ENCODE data around the gene EXOC3L1.

Gene EXOC3L1

DNA sequence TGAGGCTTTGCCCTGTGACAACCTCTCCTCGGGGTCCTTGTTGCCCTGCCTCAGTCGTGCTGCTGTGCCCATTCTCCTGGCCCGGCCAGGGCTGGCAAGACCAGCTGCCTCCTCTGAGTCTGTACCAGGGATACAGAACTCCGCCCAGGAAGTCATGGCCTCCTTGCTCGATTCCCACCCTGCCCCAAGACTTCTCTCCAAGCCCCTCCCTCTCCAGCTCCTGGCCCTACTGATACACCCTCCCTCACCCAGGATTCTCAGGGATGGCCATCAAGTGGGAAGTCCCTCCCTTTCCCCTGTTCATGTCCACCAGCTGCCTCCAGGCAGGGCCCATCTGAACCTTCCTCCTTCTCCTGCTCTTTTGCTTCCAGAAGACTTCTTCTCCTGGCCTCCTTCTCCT is 25.8 kb upstream of the EXOC3L1 start:
- no peak for DNase-seq (ENCODE audit: low read depth)

DNA sequence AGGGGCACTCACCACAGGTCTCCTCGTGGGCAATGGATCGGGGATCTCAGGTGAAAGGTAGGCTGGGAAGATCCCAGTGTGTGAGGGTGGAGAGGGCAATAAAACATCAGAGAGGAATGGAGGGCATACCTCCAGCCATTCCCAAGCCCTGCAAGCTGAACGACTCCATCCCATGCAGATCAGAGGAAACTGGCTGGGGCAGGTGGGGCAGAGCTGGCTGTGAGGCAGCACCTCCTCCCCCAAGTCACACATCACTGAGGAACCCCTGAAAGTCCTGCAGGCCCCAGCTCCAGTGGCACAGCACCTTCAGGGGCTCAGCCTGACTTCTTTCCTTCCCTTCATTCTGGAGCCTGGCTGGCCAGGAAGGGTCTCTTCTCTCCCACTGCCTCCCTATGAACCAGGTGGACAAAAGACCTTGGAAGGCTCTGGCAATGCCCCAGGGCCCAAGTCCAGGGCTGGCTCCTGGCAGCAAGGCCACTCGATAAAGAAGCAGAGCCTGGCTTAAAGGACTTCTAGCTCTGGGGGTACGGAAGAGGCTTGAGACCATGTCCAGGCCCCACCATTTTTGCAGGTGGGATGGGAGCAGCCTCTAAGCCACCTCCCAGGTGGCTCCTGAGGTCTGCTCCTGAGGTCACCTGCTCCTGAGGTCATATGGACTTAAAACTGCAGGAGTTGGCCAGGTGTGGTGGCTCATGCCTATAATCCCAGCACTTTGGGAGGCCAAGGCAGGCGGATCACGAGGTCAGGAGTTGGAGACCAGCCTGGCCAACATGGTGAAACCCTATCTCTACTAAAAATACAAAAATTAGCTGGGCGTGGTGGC is 23.5 kb upstream of the EXOC3L1 start:
- no peak for DNase-seq (ENCODE audit: low read depth)

DNA sequence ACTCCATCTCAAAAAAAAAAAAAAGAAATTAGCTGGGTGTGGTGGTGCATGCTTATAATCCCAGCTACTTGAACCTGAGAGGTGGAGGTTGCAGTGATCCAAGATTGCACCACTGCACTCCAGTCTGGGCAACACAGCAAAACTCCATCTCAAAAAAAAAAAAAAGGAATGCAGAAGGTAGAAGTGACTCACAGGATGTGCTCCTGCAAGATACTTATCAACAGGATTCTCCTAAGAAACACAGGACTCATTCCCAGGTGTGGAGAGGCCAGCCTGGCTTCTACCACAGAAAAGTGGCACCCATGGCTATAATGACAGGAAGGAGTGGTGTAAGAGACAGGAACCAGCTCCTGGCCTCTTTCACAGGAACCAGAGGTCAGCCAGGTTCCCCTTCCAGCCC is 22.8 kb upstream of the EXOC3L1 start:
- no peak for DNase-seq (ENCODE audit: low read depth)

DNA sequence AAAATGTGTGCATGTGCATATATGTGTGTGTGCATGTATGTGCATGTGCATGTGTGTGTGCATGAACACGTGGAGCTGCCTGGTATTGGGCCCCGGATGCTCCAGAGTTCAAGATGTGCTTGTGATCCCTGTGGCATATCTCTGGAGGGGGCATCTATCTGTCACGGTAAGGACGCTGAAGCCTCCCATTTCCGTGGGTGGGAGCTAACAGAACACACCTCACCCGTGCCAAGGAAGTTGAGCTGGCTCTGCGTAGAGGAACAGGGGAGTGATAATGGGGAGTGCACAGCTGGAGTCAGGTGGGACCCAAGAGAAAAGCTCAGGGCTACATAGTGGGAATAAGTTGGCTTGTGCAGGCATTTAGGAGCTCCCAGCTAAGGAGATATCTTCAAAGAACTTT is 21.7 kb upstream of the EXOC3L1 start:
- DNase-seq (ENCODE audit: low read depth) = no peak

DNA sequence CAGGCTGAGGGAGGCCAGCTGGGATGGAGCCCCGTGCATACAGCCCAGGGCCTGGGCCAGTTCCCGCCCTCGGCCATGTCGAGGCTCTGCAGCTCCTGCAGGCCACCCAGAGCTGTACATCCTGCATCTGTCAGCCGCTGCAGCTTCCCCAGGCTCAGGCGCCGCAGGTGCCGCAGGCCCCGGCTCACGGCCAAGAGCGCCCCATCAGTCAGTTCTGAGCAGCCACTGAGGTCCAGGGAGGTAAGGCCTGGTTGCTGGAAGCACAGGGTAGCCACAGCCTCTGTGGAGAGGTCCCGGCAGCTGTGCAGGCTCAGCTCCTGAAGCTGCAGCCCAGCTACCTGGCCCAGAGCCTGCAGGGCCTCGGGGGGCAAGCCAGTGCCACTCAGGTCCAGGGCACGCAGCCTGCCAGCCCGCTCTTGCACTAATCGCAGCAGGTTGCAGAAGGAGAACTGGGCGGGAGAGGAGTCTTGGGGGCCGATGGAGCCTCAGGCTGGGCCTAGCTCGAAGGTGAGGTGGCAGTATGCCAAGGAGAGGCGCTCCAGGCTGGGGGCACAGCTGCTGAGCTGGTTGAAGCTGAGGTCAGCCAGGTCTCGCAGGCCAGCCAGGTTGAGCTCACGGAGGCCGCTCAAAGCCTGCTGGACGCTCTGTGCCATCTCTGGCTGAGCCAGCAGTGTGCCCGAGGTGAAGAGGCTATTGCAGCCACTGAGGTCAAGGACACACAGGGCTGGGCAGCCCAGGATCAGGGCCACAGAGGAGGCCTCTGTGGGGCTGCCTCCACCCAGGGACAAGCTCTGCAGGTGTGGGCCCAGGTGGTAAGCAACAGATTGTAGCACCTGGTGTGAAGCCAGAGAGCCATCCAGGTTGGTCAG is 20.4 kb upstream of the EXOC3L1 start:
- no peak for DNase-seq (ENCODE audit: low read depth)

DNA sequence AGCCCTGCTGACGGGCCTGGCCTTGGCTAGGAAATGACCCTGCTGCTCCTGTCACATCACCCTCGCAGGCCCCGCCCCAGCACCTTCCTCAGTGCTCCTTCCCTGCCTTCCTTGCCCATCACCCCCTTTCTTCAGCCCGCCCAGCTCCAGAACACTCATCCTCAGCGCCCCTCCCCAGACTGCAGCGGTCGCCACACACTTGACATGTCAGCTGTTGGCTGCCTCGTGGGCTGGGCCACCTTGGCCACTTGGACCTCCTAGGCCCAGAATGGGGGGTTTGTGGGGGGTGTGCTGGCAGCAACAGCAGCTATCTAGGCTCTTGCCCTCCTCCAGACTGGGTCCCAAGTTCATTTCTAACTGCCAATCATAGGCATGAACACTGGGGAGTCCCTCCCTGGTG is 19.6 kb upstream of the EXOC3L1 start:
- no peak for DNase-seq (ENCODE audit: low read depth)

DNA sequence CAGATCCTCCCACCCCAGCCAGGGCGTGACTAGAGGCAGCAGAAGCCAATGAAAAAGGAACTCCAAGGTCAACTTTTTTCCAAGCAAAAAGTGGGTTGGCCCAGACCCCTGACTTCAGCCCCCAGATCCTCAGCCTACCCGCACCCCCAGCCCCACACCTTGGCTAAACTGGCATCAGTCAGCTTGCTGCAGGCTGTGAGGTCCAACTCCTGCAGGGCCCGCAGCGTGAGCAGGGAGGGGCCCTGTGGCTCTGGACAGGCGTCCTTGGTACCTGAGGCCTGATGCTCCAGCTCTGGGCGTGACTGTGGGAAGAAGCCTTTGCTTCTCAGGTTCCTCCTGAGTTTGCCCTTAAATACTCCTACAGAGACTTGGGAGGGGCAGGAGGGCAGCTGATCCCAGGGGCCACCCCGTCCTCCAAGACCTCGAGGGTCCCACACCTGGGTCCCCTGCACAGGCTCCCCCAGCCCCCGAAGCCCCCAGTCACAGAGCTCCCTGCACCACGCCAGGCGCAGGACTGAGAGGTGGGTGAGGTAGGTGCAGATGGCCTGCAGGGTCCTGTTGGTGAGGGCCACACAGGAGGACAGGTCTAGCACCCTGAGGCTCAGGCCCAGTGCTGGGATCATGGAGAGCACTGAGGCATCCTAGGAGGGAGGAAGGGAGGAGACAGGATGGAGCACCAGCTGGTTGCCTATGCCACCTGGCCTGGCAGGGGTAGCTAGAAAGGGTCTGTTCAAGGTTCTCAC is 18.4 kb upstream of the EXOC3L1 start:
- DNase-seq (ENCODE audit: low read depth) = no peak

DNA sequence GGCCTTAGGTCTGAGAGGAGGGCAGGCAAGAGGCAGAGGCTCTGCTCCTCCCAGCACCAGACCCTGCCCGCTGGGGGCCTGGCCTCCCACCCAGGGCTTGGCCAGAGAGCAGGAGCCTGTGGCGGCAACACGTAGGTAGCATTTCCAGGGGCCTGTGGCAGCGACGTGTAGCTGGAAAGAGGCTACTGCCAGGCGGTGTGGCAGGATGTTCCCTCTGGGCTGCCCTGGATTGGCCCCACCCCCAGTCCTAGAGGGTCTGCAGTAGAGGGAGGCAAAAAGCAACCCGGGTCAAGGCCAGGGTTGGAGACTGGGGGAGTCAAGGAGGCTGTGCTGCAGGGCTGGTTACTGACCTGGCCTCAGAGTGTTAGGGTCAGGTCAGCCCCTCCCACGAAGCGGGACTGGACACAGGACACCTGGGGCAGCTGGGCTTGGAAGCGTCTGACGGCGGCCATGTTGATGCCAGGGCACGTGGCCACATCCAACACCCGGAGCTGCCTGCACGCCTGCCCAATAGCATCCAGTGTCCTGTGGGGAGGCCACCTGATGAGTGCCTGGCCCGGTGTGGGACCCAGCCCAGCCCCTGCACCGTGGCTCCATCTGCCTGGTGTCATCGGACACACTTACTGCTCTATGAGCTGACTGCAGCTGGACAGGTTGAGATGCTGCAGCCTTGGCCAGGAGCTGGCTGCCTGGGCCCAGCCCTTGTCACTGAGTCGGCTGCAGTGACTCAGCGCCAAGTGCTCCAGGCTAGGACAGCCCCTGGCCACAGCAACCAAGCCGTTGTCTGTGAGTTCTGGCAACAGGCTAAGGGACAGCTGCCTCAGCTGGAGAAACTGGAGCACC is 17.5 kb upstream of the EXOC3L1 start:
- DNase-seq (ENCODE audit: low read depth) = no peak

DNA sequence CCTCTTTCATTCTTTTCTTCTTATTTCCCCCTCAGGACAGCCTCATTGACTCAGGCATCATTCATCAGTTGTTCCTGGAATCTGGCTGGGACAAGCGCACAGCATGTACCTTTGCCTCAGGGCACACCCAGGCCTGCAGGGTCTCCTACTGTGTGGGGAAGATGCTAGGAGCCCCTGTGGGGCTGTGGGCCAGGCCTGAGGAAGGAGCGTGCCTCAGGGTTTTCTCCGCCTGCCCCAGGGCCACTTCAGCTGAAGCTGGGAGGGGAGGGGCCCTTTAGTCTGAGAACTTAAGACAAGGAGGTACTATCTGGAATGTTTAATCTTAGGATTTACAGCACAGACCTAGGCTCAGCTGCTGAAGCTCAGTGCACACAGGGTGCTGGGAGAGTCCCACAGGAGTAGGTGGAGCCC is 16.9 kb upstream of the EXOC3L1 start:
- no peak for DNase-seq (ENCODE audit: low read depth)

DNA sequence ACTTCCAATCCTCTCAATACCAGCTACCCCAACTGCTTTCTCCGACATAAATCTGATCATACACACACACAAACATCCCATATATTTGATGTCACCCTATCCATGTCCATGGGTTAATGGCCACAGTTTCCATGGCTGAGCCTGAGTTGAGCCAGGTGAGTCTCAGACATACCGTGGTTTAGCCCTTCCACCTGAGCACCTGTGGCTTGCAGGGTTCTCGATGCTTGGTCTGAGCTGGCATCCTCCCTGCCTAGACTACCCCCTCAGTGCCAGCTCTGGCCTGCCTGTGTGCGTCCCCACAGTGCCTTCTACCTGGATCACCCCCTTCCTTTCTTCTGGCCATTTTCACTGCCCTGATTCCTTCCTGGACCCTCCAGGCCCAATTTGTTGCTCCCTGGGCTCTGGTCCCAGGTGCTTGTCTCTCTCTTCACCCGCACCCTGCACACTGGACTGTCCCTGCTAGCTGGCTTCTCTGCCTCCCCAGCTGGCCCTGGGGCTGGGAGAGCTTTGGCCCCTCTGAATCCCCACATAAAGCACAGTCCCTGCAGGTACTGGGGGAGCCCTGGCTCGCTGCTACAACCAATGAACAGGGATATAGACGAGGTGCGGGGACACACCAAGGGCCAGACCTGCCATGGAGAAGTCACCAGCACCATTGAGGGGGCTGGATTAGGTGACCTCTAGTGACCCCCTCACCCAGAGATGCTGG is 16.3 kb upstream of the EXOC3L1 start:
- DNase-seq (ENCODE audit: low read depth) = no peak

DNA sequence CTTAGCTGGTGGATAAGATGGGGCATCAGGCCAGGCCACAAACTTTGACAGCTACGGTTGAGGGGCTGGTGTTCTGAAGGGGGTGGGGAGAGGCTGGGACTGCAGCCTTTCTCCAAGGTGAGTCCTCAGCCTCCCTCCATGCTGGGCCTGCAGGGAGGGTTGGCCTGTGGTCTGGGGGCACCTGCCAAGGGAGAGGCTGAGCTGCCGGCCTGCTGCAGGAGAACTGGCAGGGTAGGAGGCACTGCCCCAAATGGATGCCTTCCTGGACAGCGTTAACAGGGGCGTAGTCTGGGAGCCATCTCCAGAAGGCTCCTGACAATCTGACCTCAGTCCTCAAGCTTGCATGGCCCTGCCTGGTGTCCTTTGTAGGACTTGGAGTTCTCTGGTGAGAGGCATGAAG is 14.1 kb upstream of the EXOC3L1 start:
- no peak for DNase-seq (ENCODE audit: low read depth)

DNA sequence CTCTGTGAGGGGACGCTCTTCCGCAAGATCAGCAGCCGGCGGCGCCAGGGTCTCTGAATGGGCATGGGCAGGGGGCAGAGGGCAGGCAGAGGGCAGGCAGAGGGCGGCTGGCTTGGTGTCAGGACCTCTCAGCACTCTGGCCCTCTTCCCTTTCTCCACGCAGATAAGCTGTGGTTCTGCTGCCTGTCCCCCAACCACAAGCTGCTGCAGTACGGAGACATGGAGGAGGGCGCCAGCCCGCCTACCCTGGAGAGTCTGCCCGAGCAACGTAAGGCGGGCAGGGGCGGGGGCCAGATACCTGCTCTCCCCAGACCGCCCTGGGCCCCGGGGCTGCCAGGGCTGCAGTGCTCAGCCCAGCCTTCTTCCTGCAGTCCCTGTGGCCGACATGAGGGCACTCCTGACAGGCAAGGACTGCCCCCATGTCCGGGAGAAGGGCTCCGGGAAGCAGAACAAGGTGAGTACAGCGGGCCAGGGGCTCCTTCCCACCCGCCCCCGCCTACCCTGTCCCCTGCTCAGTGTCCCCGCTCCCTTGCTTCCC is 13.1 kb upstream of the EXOC3L1 start:
- no peak for DNase-seq (ENCODE audit: low read depth)

DNA sequence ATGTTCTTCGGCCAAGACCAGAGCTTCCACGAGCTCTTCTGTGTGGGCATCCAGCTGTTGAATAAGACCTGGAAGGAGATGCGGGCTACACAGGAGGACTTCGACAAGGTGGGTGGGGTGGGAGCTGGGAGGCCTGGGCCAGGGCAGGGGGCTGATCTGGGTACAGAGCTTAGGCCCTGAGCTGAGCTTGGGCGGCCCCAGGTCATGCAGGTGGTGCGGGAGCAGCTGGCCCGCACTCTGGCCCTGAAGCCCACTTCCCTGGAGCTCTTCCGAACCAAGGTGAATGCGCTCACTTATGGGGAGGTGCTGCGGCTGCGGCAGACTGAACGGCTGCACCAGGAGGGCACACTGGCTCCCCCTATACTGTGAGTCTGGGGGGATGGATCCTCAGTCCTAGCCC is 12.5 kb upstream of the EXOC3L1 start:
- DNase-seq (ENCODE audit: low read depth) = no peak

DNA sequence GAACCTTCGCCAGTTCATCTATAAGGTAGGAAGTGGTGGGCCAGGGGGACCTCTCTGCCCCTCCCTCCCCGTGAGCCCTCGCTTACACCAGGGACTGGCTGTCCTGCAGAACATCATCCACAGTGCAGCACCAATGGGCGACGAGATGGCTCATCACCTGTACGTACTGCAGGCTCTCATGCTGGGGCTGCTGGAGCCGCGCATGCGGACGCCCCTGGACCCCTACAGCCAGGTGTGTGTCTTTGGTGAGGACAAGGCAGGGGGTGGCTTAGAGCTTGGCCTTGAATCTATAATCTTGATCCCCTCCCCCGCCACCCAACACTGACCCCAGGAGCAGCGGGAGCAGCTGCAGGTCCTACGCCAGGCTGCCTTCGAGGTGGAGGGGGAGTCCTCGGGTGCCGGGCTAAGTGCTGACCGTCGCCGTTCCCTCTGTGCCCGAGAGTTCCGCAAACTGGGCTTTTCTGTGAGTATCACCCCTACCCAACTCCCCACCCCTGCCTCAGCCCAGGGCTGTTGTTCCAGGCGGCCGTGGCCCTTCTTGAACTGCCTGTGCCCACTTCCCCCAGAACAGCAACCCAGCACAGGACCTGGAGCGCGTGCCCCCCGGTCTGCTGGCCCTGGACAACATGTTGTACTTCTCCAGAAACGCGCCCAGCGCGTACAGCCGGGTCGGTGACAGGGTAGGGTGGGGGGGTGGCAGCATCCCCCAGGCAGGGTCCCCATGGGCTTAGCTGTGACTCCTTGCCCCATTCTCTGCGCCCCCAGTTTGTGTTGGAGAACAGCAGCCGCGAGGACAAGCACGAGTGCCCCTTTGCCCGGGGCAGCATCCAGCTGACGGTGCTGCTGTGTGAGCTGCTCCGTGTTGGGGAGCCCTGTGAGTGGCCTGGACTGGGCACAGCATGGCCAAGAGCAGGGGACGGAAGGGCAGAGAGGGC is 11.7 kb upstream of the EXOC3L1 start:
- DNase-seq (ENCODE audit: low read depth) = no peak

DNA sequence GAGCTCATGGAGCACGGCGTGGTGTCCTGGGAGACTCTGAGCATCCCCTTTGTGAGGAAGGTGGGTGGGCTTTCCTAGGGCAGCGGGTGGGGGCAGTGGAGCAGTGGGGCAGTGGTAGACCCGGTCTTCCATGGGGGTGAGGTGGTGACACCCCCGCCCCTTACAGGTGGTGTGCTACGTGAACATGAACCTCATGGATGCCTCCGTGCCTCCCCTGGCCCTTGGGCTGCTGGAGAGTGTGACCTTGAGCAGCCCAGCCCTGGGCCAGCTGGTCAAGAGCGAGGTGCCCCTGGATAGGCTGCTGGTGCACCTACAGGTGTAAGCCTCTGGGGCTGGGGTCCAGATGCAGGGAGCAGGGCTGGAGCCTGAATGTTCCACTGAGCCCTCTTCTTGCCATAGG is 10.6 kb upstream of the EXOC3L1 start:
- DNase-seq (ENCODE audit: low read depth) = no peak

DNA sequence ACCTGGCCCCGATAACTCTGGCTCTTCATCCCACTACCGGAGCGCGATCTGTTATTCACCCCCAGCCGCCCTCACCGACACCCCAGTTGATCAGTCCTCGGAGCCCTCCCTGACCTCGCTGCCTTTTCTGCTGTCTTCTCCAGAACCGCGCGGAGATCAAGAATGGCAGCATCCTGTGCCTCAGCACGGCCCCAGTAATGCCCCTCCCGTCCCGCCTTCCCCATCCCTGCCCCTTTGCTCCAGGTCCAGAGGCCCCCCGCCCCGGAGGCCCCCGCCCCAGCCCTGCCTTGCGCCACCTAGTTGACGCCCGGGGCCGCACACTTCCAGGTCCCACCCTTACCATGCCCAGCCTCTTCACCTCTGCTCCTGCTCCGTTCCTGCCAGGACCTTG is 9.9 kb upstream of the EXOC3L1 start:
- no peak for DNase-seq (ENCODE audit: low read depth)

DNA sequence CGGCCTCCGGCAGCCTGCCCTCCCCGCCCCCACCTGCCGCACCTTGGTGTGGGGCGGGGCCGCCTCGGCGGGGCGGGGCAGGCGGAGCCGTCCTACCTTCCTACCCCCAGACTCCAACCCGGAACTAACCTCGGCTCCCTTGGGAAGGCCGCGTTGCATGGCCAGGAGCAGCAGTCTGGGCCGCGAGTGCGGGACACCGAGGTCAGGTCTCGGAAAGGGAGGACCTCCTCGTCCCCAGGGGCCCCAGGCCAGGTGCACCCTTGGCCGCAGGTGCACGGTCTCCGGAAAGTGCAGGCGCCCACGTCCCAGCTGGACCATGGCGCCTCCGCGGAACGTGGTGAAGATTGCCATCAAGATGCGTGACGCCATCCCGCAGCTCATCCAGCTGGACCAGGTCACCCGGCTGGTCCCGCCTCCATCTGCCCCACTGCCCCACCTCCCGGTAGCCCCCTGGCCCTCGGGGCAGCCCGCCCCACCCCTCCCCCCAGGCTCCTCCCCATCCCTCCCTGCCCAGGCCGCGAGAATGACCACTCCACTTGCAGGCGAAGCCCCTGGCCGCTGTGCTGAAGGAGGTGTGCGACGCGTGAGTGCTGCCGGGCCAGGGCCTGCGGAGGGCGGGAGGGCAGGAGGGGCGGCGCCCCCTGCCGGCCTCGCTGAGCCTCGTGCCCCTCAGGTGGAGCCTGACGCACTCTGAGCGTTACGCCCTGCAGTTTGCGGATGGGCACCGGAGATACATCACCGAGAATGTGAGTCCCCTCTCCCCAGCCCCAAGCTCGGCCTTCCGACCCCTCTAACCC is 9.3 kb upstream of the EXOC3L1 start, which contains the start of gene ELMO3:
Gene ELMO3 (plus strand): TSS at position 121 of the 797 bp plus-strand sequence. CDS start 196 bp downstream, at position 317.
- DNase-seq (ENCODE audit: low read depth) = no peak

DNA sequence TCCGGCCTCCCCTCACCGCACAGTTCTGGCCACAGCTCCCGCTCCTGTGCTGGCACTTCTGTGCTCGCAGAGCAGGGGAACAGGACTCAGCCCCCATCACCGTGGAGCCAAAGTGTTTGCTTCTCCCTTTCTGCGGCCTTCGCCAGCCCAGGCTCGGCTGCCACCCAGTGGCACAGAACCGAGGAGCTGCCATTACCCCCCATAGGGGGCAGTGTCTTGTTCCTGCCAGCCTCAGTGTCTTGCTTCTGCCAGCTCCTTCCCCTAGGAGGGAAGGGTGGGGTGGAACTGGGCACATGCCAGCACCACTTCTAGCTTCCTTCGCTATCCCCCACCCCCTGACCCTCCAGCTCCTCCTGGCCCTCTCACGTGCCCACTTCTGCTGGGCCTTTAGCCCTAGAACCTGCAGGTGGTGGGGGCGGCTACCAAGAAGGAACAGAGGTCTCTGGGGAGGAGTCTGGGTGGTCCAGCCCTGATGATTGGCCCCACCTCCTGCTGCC is 8.3 kb upstream of the EXOC3L1 start:
- no peak for DNase-seq (ENCODE audit: low read depth)

DNA sequence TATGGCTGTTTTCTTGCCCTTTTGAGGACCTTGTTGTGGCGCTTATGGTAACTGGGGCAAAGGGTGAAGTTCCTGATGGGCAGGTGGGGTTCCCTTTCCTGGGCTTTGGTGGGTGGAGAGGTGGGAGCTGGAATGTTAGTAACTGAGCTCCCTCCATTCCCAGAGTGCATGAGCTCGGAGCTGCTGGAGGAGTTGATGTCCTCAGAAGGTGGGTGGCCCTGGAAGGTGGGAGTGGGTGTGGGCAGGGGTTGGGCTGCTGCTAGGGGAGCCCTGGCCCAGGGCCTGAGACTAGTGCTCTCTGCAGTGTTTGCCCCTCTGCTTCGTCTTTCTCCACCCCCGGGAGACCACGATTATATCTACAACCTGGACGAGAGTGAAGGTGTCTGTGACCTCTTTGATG is 7.8 kb upstream of the EXOC3L1 start:
- DNase-seq (ENCODE audit: low read depth) = no peak

Measured in stimulated activated CD8-positive, alpha-beta memory T cell treated with anti-CD3 and anti-CD28 coated beads, Interleukin-7, amount 100 ng/mL, for 24 hours (primary cell).